Mesodermal cell (in vitro differentiated cells): ENCODE results near the gene EEF1B2.
"Not testable (repeated sequence)": the region's sequence is repeated elsewhere in the genome, so short reads cannot be mapped to it uniquely, and the experiment has no call there.

Experiments
- H3K27ac ChIP-seq: 2 replicates; pipeline ENCODE4 v1.7.0; 2013; ENCODE audit warnings: mild to moderate bottlenecking, low read depth, low read length, moderate library complexity; ENCODE audit not compliant: severe bottlenecking
- H3K36me3 ChIP-seq: 2 replicates; pipeline ENCODE4 v1.7.1; 2013; ENCODE audit warnings: mild to moderate bottlenecking, low read length, moderate library complexity; ENCODE audit not compliant: control insufficient read depth, insufficient read depth
- H3K4me1 ChIP-seq: one replicate; pipeline ENCODE4 v1.7.1; 2013; ENCODE audit warnings: mild to moderate bottlenecking, low read length; ENCODE audit not compliant: insufficient read depth, control insufficient read depth, poor library complexity, severe bottlenecking
- H3K4me3 ChIP-seq: 2 replicates; pipeline ENCODE4 v1.7.0; 2013; ENCODE audit warnings: low read length, control low read depth, mild to moderate bottlenecking; ENCODE audit not compliant: insufficient read depth, poor library complexity, severe bottlenecking; ENCODE audit errors: extremely low read depth
- H3K9me3 ChIP-seq: 2 replicates; pipeline ENCODE4 v1.7.1; 2013; ENCODE audit warnings: mild to moderate bottlenecking, low read length, moderate library complexity; ENCODE audit not compliant: control insufficient read depth
- WGBS, 2 experiments: methylation state at CpG; one replicate each; pipeline ENCODE4 v1.1.5; 2013; ENCODE audit warnings: missing lambda C conversion rate in 2 of 2; ENCODE audit not compliant: insufficient coverage in 2 of 2; 5-methylcytosine and 5-hydroxymethylcytosine counted together

EEF1B2 gene

GRCh38 chr2:206163251-206163880, 3.7 kb downstream of the EEF1B2 start:
- Histone ChIP-seq H3K36me3 (peaks cover 68% of the 10 kb centered on the region), H3K27ac (no peak overlapping the region), H3K4me3 (no peak overlapping the region), H3K4me1 (peaks cover 14% of the 10 kb centered on the region), H3K9me3 (no peaks in the 10 kb centered on the region)
- WGBS, 2 experiments = 92 to 93% methylated on average over 1 to 2 of the region's 3 CpGs

- no peak overlapping the region for H3K4me3 ChIP-seq
- 100% methylated on average over 1 of the region's 2 CpGs; no CpG with 5 or more reads in 1 of the 2 experiments for WGBS, 2 experiments
- H3K36me3 ChIP-seq = peaks cover 71% of the 10 kb centered on the region
- H3K9me3 ChIP-seq = no peaks in the 10 kb centered on the region
- no peak overlapping the region for H3K27ac ChIP-seq
- H3K4me1 ChIP-seq = peaks cover 14% of the 10 kb centered on the region
Observed at GRCh38 chr2:206164261-206164862, 4.7 kb downstream of the EEF1B2 start.

GRCh38 chr2:206168230-206168629, 8.5 kb downstream of the EEF1B2 start:
- peaks cover 44% of the 10 kb centered on the region for H3K36me3 ChIP-seq
- 93 to 97% methylated on average over 3 of the region's 4 CpGs for WGBS, 2 experiments
- not testable (repeated sequence) for H3K27ac ChIP-seq, H3K4me3 ChIP-seq, H3K4me1 ChIP-seq, H3K9me3 ChIP-seq

GRCh38 chr2:206171624-206172397, 12.1 kb downstream of the EEF1B2 start:
- H3K36me3 ChIP-seq = peaks cover 18% of the 10 kb centered on the region
- not testable (repeated sequence) for H3K9me3 ChIP-seq, H3K27ac ChIP-seq, H3K4me1 ChIP-seq, H3K4me3 ChIP-seq
- 83 to 91% methylated on average over 7 to 12 of the region's 52 CpGs for WGBS, 2 experiments

GRCh38 chr2:206173147-206173546, 13.5 kb downstream of the EEF1B2 start:
- WGBS, 2 experiments = 100% methylated on average over 3 of the region's 4 CpGs
- Histone ChIP-seq H3K4me1 (no peaks in the 10 kb centered on the region), H3K36me3 (peaks cover 5% of the 10 kb centered on the region), H3K27ac (no peak overlapping the region), H3K4me3 (no peak overlapping the region), H3K9me3 (no peaks in the 10 kb centered on the region)

GRCh38 chr2:206176121-206176520, 16.4 kb downstream of the EEF1B2 start:
- WGBS, 2 experiments = 90 to 100% methylated on average over 2 of the region's 2 CpGs
- Histone ChIP-seq H3K9me3 (no peaks in the 10 kb centered on the region), H3K4me3 (no peak overlapping the region), H3K27ac (no peak overlapping the region), H3K4me1 (no peaks in the 10 kb centered on the region), H3K36me3 (no peaks in the 10 kb centered on the region)

- WGBS, 2 experiments = 86 to 91% methylated on average over 1 to 3 of the region's 3 CpGs
- Histone ChIP-seq H3K27ac (no peak overlapping the region), H3K9me3 (no peaks in the 10 kb centered on the region), H3K4me3 (no peak overlapping the region), H3K4me1 (no peaks in the 10 kb centered on the region), H3K36me3 (no peaks in the 10 kb centered on the region)
Observed at GRCh38 chr2:206176901-206177300, 17.2 kb downstream of the EEF1B2 start.

GRCh38 chr2:206181526-206181925, 21.8 kb downstream of the EEF1B2 start:
- H3K9me3 ChIP-seq, H3K4me3 ChIP-seq, H3K4me1 ChIP-seq, H3K36me3 ChIP-seq, H3K27ac ChIP-seq: not testable (repeated sequence)
- 81 to 84% methylated on average over 3 to 5 of the region's 6 CpGs for WGBS, 2 experiments

- Histone ChIP-seq H3K36me3 (no peaks in the 10 kb centered on the region), H3K27ac (no peak overlapping the region), H3K9me3 (no peaks in the 10 kb centered on the region), H3K4me1 (no peaks in the 10 kb centered on the region), H3K4me3 (no peak overlapping the region)
- 93% methylated on average over 3 of the region's 3 CpGs; no CpG with 5 or more reads in 1 of the 2 experiments for WGBS, 2 experiments
Observed at GRCh38 chr2:206189691-206190090, 30.0 kb downstream of the EEF1B2 start.

GRCh38 chr2:206190111-206190510, 30.4 kb downstream of the EEF1B2 start:
- H3K4me1 ChIP-seq = no peaks in the 10 kb centered on the region
- no peaks in the 10 kb centered on the region for H3K36me3 ChIP-seq
- H3K27ac ChIP-seq = no peak overlapping the region
- WGBS, 2 experiments = 79 to 86% methylated on average over 2 of the region's 2 CpGs
- H3K9me3 ChIP-seq = no peaks in the 10 kb centered on the region
- no peak overlapping the region for H3K4me3 ChIP-seq

- no peaks in the 10 kb centered on the region for H3K9me3 ChIP-seq
- 100% methylated on average over 2 of the region's 5 CpGs for whole genome bisulfite sequencing, 2 experiments
- H3K4me1 ChIP-seq = no peaks in the 10 kb centered on the region
- no peak overlapping the region for H3K27ac ChIP-seq
- no peaks in the 10 kb centered on the region for H3K36me3 ChIP-seq
- H3K4me3 ChIP-seq = no peak overlapping the region
Observed at GRCh38 chr2:206190689-206191088, 31.0 kb downstream of the EEF1B2 start.
